ENCODE results near the gene CCDC124. TPM values are rescaled to one million over a fixed set of nuclear protein-coding genes. Genes with fewer than 3 reads are reported as not detected.

Gene CCDC124
- total RNA-seq, 1 experiment from 2014 or later: 165 TPM

DNA sequence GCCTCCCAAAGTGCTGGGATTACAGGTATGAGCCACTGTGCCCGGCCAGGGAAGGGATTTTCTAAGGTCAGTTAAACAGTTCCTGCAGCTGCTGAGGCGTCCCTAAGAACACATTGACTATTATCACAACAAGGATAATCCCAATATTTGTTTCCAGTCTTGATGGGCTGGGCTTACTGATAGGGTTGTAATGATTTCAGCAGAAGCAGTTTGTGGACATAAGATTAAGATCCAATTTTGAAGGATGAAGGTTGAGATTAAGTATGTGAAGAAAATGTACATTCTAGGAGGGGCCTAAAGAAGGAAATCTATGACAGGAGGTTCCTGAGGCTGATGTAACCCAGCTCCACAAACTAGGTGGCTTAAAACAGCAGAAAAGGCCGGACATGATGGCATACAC lies 10.7 kb upstream of the CCDC124 start:
- no peak overlapping the region for H3K27ac ChIP-seq (ENCODE audit: low read length)
- no peak overlapping the region for H3K4me2 ChIP-seq (ENCODE audit: low read length)
- H3K4me1 ChIP-seq (ENCODE audit: insufficient read depth, low read length): no peaks in the 10 kb centered on the region
- DNase-seq (no peak), ATAC-seq (no peak)
- ChIA-PET POLR2A (ENCODE audit: unreplicated experiment) (no interaction called here), CTCF (no interaction called here)
- BruUV-seq (replicated peaks): no TSS peak
- no peak overlapping the region for H3K4me3 ChIP-seq (ENCODE audit: low read length)
- no peaks in the 10 kb centered on the region for H3K36me3 ChIP-seq (ENCODE audit: low read depth, low read length)
- H3K9me2 ChIP-seq (replicated peaks; ENCODE audit: low read length): no peaks in the 10 kb centered on the region
- H2AFZ ChIP-seq (ENCODE audit: low read length): no peak overlapping the region
- H3K79me2 ChIP-seq (ENCODE audit: low read length): no peaks in the 10 kb centered on the region
- no peaks in the 10 kb centered on the region for H4K20me1 ChIP-seq (ENCODE audit: low read length)
- H3K9me3 ChIP-seq (ENCODE audit: low read length): no peaks in the 10 kb centered on the region
- no peaks in the 10 kb centered on the region for H3K27me3 ChIP-seq (ENCODE audit: low read length)
- no peaks in the 10 kb centered on the region for H3F3A ChIP-seq (ENCODE audit: low read length, unreplicated experiment)
- TF ChIP-seq EZH2 (IDR thresholded peaks at IDR 0.05; ENCODE audit: low read length, unreplicated experiment) (no peak), EZH2phosphoT487 (IDR thresholded peaks at IDR 0.05; ENCODE audit: borderline replicate concordance, low read length) (no peak)
- TF ChIP-seq, protein P1, sequence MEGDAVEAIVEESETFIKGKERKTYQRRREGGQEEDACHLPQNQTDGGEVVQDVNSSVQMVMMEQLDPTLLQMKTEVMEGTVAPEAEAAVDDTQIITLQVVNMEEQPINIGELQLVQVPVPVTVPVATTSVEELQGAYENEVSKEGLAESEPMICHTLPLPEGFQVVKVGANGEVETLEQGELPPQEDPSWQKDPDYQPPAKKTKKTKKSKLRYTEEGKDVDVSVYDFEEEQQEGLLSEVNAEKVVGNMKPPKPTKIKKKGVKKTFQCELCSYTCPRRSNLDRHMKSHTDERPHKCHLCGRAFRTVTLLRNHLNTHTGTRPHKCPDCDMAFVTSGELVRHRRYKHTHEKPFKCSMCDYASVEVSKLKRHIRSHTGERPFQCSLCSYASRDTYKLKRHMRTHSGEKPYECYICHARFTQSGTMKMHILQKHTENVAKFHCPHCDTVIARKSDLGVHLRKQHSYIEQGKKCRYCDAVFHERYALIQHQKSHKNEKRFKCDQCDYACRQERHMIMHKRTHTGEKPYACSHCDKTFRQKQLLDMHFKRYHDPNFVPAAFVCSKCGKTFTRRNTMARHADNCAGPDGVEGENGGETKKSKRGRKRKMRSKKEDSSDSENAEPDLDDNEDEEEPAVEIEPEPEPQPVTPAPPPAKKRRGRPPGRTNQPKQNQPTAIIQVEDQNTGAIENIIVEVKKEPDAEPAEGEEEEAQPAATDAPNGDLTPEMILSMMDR (conservative IDR thresholded peaks at IDR 0.05; ENCODE audit: low read depth, low read length): no peak
- no peak overlapping the region for H3K9ac ChIP-seq (ENCODE audit: low read length)
- intact Hi-C loops (cut with micrococcal nuclease): no loop called here

DNA sequence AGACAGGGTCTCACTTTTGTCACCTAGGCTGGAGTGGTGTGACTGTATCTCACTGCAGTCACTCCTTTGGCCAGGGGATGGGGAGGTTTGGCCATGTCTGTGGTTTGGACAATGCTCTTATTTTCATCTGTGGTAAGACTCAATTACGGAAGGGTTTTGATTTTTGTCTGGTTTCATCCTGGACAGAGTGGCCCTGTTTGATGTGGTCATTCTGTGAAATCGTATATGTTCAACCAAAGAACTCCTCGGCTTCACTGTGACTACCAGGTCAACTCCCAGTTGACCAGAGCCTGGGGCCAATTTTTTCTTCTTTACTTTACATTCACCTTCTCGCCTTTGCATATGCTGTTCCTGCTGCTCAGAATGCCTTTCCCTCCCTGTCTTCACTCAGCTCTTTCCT lies 6.8 kb upstream of the CCDC124 start:
- no peak overlapping the region for H3K27ac ChIP-seq (ENCODE audit: low read length)
- no peaks in the 10 kb centered on the region for H3K9me3 ChIP-seq (ENCODE audit: low read length)
- DNase-seq (no peak), ATAC-seq (no peak)
- TF ChIP-seq, protein P1 (conservative IDR thresholded peaks at IDR 0.05; ENCODE audit: low read depth, low read length): no peak
- no peak for TF ChIP-seq EZH2 (IDR thresholded peaks at IDR 0.05; ENCODE audit: low read length, unreplicated experiment)
- TF ChIP-seq EZH2phosphoT487 (IDR thresholded peaks at IDR 0.05; ENCODE audit: borderline replicate concordance, low read length): no peak
- H3K4me1 ChIP-seq (ENCODE audit: insufficient read depth, low read length): no peaks in the 10 kb centered on the region
- no peak overlapping the region for H3K9ac ChIP-seq (ENCODE audit: low read length)
- no peak overlapping the region for H3K4me3 ChIP-seq (ENCODE audit: low read length)
- no peaks in the 10 kb centered on the region for H3K9me2 ChIP-seq (replicated peaks; ENCODE audit: low read length)
- POLR2A ChIA-PET (ENCODE audit: unreplicated experiment): no interaction called here
- H3F3A ChIP-seq (ENCODE audit: low read length, unreplicated experiment): no peaks in the 10 kb centered on the region
- H3K4me2 ChIP-seq (ENCODE audit: low read length): no peak overlapping the region
- no peaks in the 10 kb centered on the region for H3K36me3 ChIP-seq (ENCODE audit: low read depth, low read length)
- no peaks in the 10 kb centered on the region for H4K20me1 ChIP-seq (ENCODE audit: low read length)
- no peak overlapping the region for H2AFZ ChIP-seq (ENCODE audit: low read length)
- intact Hi-C loops (cut with micrococcal nuclease): no loop called here
- H3K79me2 ChIP-seq (ENCODE audit: low read length): no peaks in the 10 kb centered on the region
- H3K27me3 ChIP-seq (ENCODE audit: low read length): no peaks in the 10 kb centered on the region
- CTCF ChIA-PET: no interaction called here
- BruUV-seq (replicated peaks): no TSS peak

DNA sequence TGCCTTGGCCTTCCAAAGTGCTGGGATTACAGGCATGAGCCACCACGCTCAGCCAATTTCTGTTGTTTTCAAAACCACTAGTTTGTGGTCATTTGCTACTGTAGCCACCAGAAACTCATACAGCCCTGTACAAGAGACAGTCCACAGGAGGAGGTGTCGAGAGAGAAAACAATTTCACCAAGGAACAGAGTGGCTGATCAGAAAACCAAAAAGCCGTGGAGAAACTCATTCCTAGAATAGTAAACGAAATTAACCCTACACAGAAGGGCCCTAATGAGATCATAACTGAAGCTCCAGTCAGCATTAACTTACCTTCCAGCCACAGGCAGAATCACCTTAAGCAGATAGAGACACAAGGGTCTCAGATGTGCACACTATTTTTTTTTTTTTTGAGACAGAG lies 3.8 kb upstream of the CCDC124 start:
- no peaks in the 10 kb centered on the region for H3K27me3 ChIP-seq (ENCODE audit: low read length)
- no peak for ATAC-seq
- ChIA-PET POLR2A (ENCODE audit: unreplicated experiment) (no interaction called here), CTCF (no interaction called here)
- intact Hi-C loops (cut with micrococcal nuclease): no loop called here
- no peaks in the 10 kb centered on the region for H3K9me3 ChIP-seq (ENCODE audit: low read length)
- no peak overlapping the region for H3K4me3 ChIP-seq (ENCODE audit: low read length)
- no peaks in the 10 kb centered on the region for H4K20me1 ChIP-seq (ENCODE audit: low read length)
- H3F3A ChIP-seq (ENCODE audit: low read length, unreplicated experiment): no peaks in the 10 kb centered on the region
- H3K27ac ChIP-seq (ENCODE audit: low read length): no peak overlapping the region
- BruUV-seq (replicated peaks): no TSS peak
- peaks cover 11% of the 10 kb centered on the region for H3K79me2 ChIP-seq (ENCODE audit: low read length)
- no peak for TF ChIP-seq EZH2phosphoT487 (IDR thresholded peaks at IDR 0.05; ENCODE audit: borderline replicate concordance, low read length)
- TF ChIP-seq, protein P1 (conservative IDR thresholded peaks at IDR 0.05; ENCODE audit: low read depth, low read length): no peak
- TF ChIP-seq EZH2 (IDR thresholded peaks at IDR 0.05; ENCODE audit: low read length, unreplicated experiment): no peak
- peaks cover 2% of the 10 kb centered on the region for H3K4me1 ChIP-seq (ENCODE audit: insufficient read depth, low read length)
- H3K4me2 ChIP-seq (ENCODE audit: low read length): no peak overlapping the region
- no peaks in the 10 kb centered on the region for H3K9me2 ChIP-seq (replicated peaks; ENCODE audit: low read length)
- no peaks in the 10 kb centered on the region for H3K36me3 ChIP-seq (ENCODE audit: low read depth, low read length)
- no peak for DNase-seq
- no peak overlapping the region for H2AFZ ChIP-seq (ENCODE audit: low read length)
- H3K9ac ChIP-seq (ENCODE audit: low read length): no peak overlapping the region

Data from PC-3 (cell line).